ENCODE results near the gene KLF13. TPM values are rescaled to one million over a fixed set of nuclear protein-coding genes. Genes with fewer than 3 reads are reported as not detected.
A peak's percentile ranks its signal among the peaks of the same experiment; 100 is the strongest.

Gene KLF13
- total RNA-seq, 1 donor, result 58.6 TPM

- DNase-seq (ENCODE audit: insufficient read length, low spot score, missing footprints), result no peak
- H2AFZ ChIP-seq (ENCODE audit: low read length), result no peak overlapping the region
- no peak overlapping the region for H3K4me2 ChIP-seq (ENCODE audit: insufficient read depth, low read length)
- H3K9me3 ChIP-seq (ENCODE audit: low read depth, low read length), result no peaks in the 10 kb centered on the region
- no peaks in the 10 kb centered on the region for H3K79me2 ChIP-seq (ENCODE audit: insufficient read depth, low read length)
- TF ChIP-seq CTCF (IDR thresholded peaks at IDR 0.05; ENCODE audit: extremely low read depth, low read depth, low read length), result no peak
- H3K27me3 ChIP-seq (ENCODE audit: insufficient read depth, low read length), result no peaks in the 10 kb centered on the region
- H3K4me1 ChIP-seq (ENCODE audit: insufficient read depth, low read length), result peaks cover 17% of the 10 kb centered on the region
- no peaks in the 10 kb centered on the region for H3K36me3 ChIP-seq (ENCODE audit: insufficient read depth, low read length)
- H3K4me3 ChIP-seq (ENCODE audit: insufficient read depth, low read length), result no peak overlapping the region
- H3K27ac ChIP-seq (ENCODE audit: low read depth, low read length), result peak overlapping the region; percentile 36
- H4K20me1 ChIP-seq (ENCODE audit: insufficient read depth, low read length), result no peaks in the 10 kb centered on the region
Observed at GRCh38 chr15:31387092-31387478, 60.5 kb downstream of the KLF13 start.

GRCh38 chr15:31387479-31388118, 61.0 kb downstream of the KLF13 start:
- no peak for TF ChIP-seq CTCF (IDR thresholded peaks at IDR 0.05; ENCODE audit: extremely low read depth, low read depth, low read length)
- DNase-seq (ENCODE audit: insufficient read length, low spot score, missing footprints), result peak; percentile 80
- Histone ChIP-seq H3K79me2 (ENCODE audit: insufficient read depth, low read length) (no peaks in the 10 kb centered on the region), H2AFZ (ENCODE audit: low read length) (no peak overlapping the region), H3K36me3 (ENCODE audit: insufficient read depth, low read length) (no peaks in the 10 kb centered on the region), H3K27ac (ENCODE audit: low read depth, low read length) (peak overlapping the region; percentile 36), H4K20me1 (ENCODE audit: insufficient read depth, low read length) (no peaks in the 10 kb centered on the region), H3K4me1 (ENCODE audit: insufficient read depth, low read length) (peaks cover 17% of the 10 kb centered on the region), H3K4me3 (ENCODE audit: insufficient read depth, low read length) (no peak overlapping the region), H3K9me3 (ENCODE audit: low read depth, low read length) (no peaks in the 10 kb centered on the region), H3K4me2 (ENCODE audit: insufficient read depth, low read length) (peak overlapping the region; percentile 29), H3K27me3 (ENCODE audit: insufficient read depth, low read length) (no peaks in the 10 kb centered on the region)

GRCh38 chr15:31389576-31389975, 62.9 kb downstream of the KLF13 start:
- H3K27ac ChIP-seq (ENCODE audit: low read depth, low read length), result no peak overlapping the region
- H3K4me3 ChIP-seq (ENCODE audit: insufficient read depth, low read length), result no peak overlapping the region
- no peak for TF ChIP-seq CTCF (IDR thresholded peaks at IDR 0.05; ENCODE audit: extremely low read depth, low read depth, low read length)
- peaks cover 17% of the 10 kb centered on the region for H3K4me1 ChIP-seq (ENCODE audit: insufficient read depth, low read length)
- H3K4me2 ChIP-seq (ENCODE audit: insufficient read depth, low read length), result no peak overlapping the region
- H4K20me1 ChIP-seq (ENCODE audit: insufficient read depth, low read length), result no peaks in the 10 kb centered on the region
- H2AFZ ChIP-seq (ENCODE audit: low read length), result no peak overlapping the region
- no peaks in the 10 kb centered on the region for H3K27me3 ChIP-seq (ENCODE audit: insufficient read depth, low read length)
- no peaks in the 10 kb centered on the region for H3K36me3 ChIP-seq (ENCODE audit: insufficient read depth, low read length)
- no peaks in the 10 kb centered on the region for H3K79me2 ChIP-seq (ENCODE audit: insufficient read depth, low read length)
- DNase-seq (ENCODE audit: insufficient read length, low spot score, missing footprints), result no peak
- H3K9me3 ChIP-seq (ENCODE audit: low read depth, low read length), result no peaks in the 10 kb centered on the region

- Histone ChIP-seq H3K27ac (ENCODE audit: low read depth, low read length) (no peak overlapping the region), H3K4me2 (ENCODE audit: insufficient read depth, low read length) (no peak overlapping the region), H3K9me3 (ENCODE audit: low read depth, low read length) (no peaks in the 10 kb centered on the region), H4K20me1 (ENCODE audit: insufficient read depth, low read length) (no peaks in the 10 kb centered on the region), H3K27me3 (ENCODE audit: insufficient read depth, low read length) (no peaks in the 10 kb centered on the region), H3K79me2 (ENCODE audit: insufficient read depth, low read length) (no peaks in the 10 kb centered on the region), H3K4me1 (ENCODE audit: insufficient read depth, low read length) (peaks cover 17% of the 10 kb centered on the region), H3K36me3 (ENCODE audit: insufficient read depth, low read length) (no peaks in the 10 kb centered on the region), H2AFZ (ENCODE audit: low read length) (no peak overlapping the region), H3K4me3 (ENCODE audit: insufficient read depth, low read length) (no peak overlapping the region)
- no peak for DNase-seq (ENCODE audit: insufficient read length, low spot score, missing footprints)
- TF ChIP-seq CTCF (IDR thresholded peaks at IDR 0.05; ENCODE audit: extremely low read depth, low read depth, low read length), result no peak
Observed at GRCh38 chr15:31390029-31390428, 63.4 kb downstream of the KLF13 start.

All from osteoblast (primary cell).